ENCODE measurements around the gene CCS. TPM values are rescaled to one million over a fixed set of nuclear protein-coding genes. Genes with fewer than 3 reads are reported as not detected.
A peak's percentile ranks its signal among the peaks of the same experiment; 100 is the strongest.
"Not testable (repeated sequence)": the region's sequence is repeated elsewhere in the genome, so short reads cannot be mapped to it uniquely, and the experiment has no call there.

CCS gene
- 10 to 100 TPM; 29.0 to 31.0 TPM for total RNA-seq

- H3K9me3 Mint-ChIP-seq = no peaks in the 10 kb centered on the region
- H3K4me3 Mint-ChIP-seq = peak within 1 kb of the TSS; percentile 100
- H3K27me3 Mint-ChIP-seq = no peaks in the 10 kb centered on the region
- peak within 1 kb of the TSS; percentile 91 to 99 for H3K27ac Mint-ChIP-seq
- H3K4me1 Mint-ChIP-seq (ENCODE audit: low read depth in 2 of 2) = peaks cover 10 to 29% of the 10 kb centered on the region in 2 donors
- H3K36me3 Mint-ChIP-seq = no peaks in the 10 kb centered on the region
- DNase-seq (ENCODE audit: low spot score) (peak; percentile 98), ATAC-seq (peak; percentile 97 to 98)
Observed at GRCh38 chr11:66592457-66593302, at the start of gene CCS, which contains the start of gene CCDC87. TSS of gene CCS (plus strand) at chr11:66593185. CDS start at chr11:66593262, 77 bp downstream. TSS of gene CCDC87 (minus strand) at chr11:66593063. CDS start at chr11:66593015, 48 bp downstream.

- DNase-seq (ENCODE audit: low spot score) = peak; percentile 86
- H3K36me3 Mint-ChIP-seq = peaks cover 14% of the 10 kb centered on the region
- peak overlapping the region; percentile 81 for H3K4me3 Mint-ChIP-seq
Observed at GRCh38 chr11:66543263-66544107, 49.5 kb upstream of the CCS start.

GRCh38 chr11:66544952-66545351 is 48.0 kb upstream of the CCS start:
- Mint-ChIP-seq H3K27ac (peak overlapping the region; percentile 74 to 89), H3K36me3 (peaks cover 14% of the 10 kb centered on the region), H3K4me1 (ENCODE audit: low read depth in 2 of 2) (peaks cover 35 to 40% of the 10 kb centered on the region in 2 donors), H3K4me3 (peak overlapping the region; percentile 96)
- not testable (repeated sequence) for H3K9me3 Mint-ChIP-seq; H3K27me3 Mint-ChIP-seq; ATAC-seq; DNase-seq (ENCODE audit: low spot score)

More at GRCh38 chr11:66543263-66544107, 49.5 kb upstream of the CCS start:
- Mint-ChIP-seq H3K9me3 (no peaks in the 10 kb centered on the region), H3K27ac (peak overlapping the region; percentile 74 to 89), H3K4me1 (ENCODE audit: low read depth in 2 of 2) (peaks cover 35 to 40% of the 10 kb centered on the region in 2 donors), H3K27me3 (no peaks in the 10 kb centered on the region)
- ATAC-seq = peak; percentile 65 to 71

GRCh38 chr11:66545701-66546367 is 47.2 kb upstream of the CCS start, which contains the start of gene ZDHHC24:
TSS of gene ZDHHC24 (minus strand) at chr11:66546048. CDS start at chr11:66546003, 45 bp downstream.
- Mint-ChIP-seq H3K27me3 (peaks cover 0 to 3% of the 10 kb centered on the region in 2 donors), H3K27ac (peak within 1 kb of the TSS; percentile 74 to 89), H3K9me3 (no peaks in the 10 kb centered on the region), H3K4me1 (ENCODE audit: low read depth in 2 of 2) (peaks cover 35 to 37% of the 10 kb centered on the region in 2 donors), H3K4me3 (peak within 1 kb of the TSS; percentile 96), H3K36me3 (peaks cover 14% of the 10 kb centered on the region)
- DNase-seq (ENCODE audit: low spot score) (peak; percentile 97), ATAC-seq (peak; percentile 94 to 96)

GRCh38 chr11:66546368-66546965 is 46.5 kb upstream of the CCS start, which contains the start of gene ACTN3:
TSS of gene ACTN3 (plus strand) at chr11:66546903. CDS start at chr11:66546938, 35 bp downstream.
- H3K27ac Mint-ChIP-seq = peak within 1 kb of the TSS; percentile 74 to 89
- H3K4me1 Mint-ChIP-seq (ENCODE audit: low read depth in 2 of 2) = peaks cover 33 to 35% of the 10 kb centered on the region in 2 donors
- ATAC-seq = no peak

GRCh38 chr11:66546966-66547661 is 45.9 kb upstream of the CCS start:
- H3K4me1 Mint-ChIP-seq (ENCODE audit: low read depth in 2 of 2) = peaks cover 27 to 28% of the 10 kb centered on the region in 2 donors
- H3K27ac Mint-ChIP-seq = peak overlapping the region in 1 of 2 donors; percentile 84
- ATAC-seq (no peak), DNase-seq (ENCODE audit: low spot score) (no peak)
- H3K27me3 Mint-ChIP-seq = peaks cover 0 to 3% of the 10 kb centered on the region in 2 donors
- no peaks in the 10 kb centered on the region for H3K9me3 Mint-ChIP-seq
- H3K36me3 Mint-ChIP-seq = peaks cover 3% of the 10 kb centered on the region
- H3K4me3 Mint-ChIP-seq = peak overlapping the region; percentile 96

More at GRCh38 chr11:66546368-66546965, 46.5 kb upstream of the CCS start, which contains the start of gene ACTN3:
- no peak for DNase-seq (ENCODE audit: low spot score)
- Mint-ChIP-seq H3K4me3 (peak within 1 kb of the TSS; percentile 96), H3K27me3 (peaks cover 0 to 3% of the 10 kb centered on the region in 2 donors), H3K36me3 (peaks cover 10% of the 10 kb centered on the region), H3K9me3 (no peaks in the 10 kb centered on the region)

GRCh38 chr11:66547662-66548009 is 45.3 kb upstream of the CCS start:
- peaks cover 21 to 23% of the 10 kb centered on the region in 2 donors for H3K4me1 Mint-ChIP-seq (ENCODE audit: low read depth in 2 of 2)
- DNase-seq (ENCODE audit: low spot score) (no peak), ATAC-seq (no peak)
- H3K27ac Mint-ChIP-seq = no peak overlapping the region
- no peaks in the 10 kb centered on the region for H3K9me3 Mint-ChIP-seq
- peak overlapping the region; percentile 15 for H3K4me3 Mint-ChIP-seq
- H3K36me3 Mint-ChIP-seq = no peaks in the 10 kb centered on the region
- H3K27me3 Mint-ChIP-seq = peaks cover 0 to 3% of the 10 kb centered on the region in 2 donors

GRCh38 chr11:66548041-66548440 is 44.9 kb upstream of the CCS start:
- Mint-ChIP-seq H3K27me3 (peaks cover 0 to 3% of the 10 kb centered on the region in 2 donors), H3K9me3 (no peaks in the 10 kb centered on the region), H3K4me3 (peak overlapping the region; percentile 15), H3K36me3 (no peaks in the 10 kb centered on the region), H3K27ac (no peak overlapping the region), H3K4me1 (ENCODE audit: low read depth in 2 of 2) (peaks cover 17 to 19% of the 10 kb centered on the region in 2 donors)
- ATAC-seq (no peak), DNase-seq (ENCODE audit: low spot score) (no peak)

- DNase-seq (ENCODE audit: low spot score) (no peak), ATAC-seq (no peak)
- Mint-ChIP-seq H3K27ac (peak overlapping the region in 1 of 2 donors; percentile 9), H3K27me3 (peaks cover 0 to 3% of the 10 kb centered on the region in 2 donors), H3K36me3 (no peaks in the 10 kb centered on the region), H3K4me1 (ENCODE audit: low read depth in 2 of 2) (peaks cover 9 to 12% of the 10 kb centered on the region in 2 donors), H3K9me3 (no peaks in the 10 kb centered on the region), H3K4me3 (peak overlapping the region; percentile 4)
Observed at GRCh38 chr11:66548774-66549630, 44.0 kb upstream of the CCS start.

- Mint-ChIP-seq H3K4me1 (ENCODE audit: low read depth in 2 of 2) (peaks cover 4 to 6% of the 10 kb centered on the region in 2 donors), H3K9me3 (no peaks in the 10 kb centered on the region), H3K4me3 (no peak overlapping the region), H3K27me3 (peaks cover 0 to 3% of the 10 kb centered on the region in 2 donors), H3K36me3 (no peaks in the 10 kb centered on the region), H3K27ac (no peak overlapping the region)
- ATAC-seq (no peak), DNase-seq (ENCODE audit: low spot score) (no peak)
Observed at GRCh38 chr11:66549696-66550095, 43.3 kb upstream of the CCS start.

GRCh38 chr11:66550887-66551286 is 42.1 kb upstream of the CCS start:
- peaks cover 0 to 6% of the 10 kb centered on the region in 2 donors for H3K27me3 Mint-ChIP-seq
- no peaks in the 10 kb centered on the region for H3K4me1 Mint-ChIP-seq (ENCODE audit: low read depth in 2 of 2)
- H3K36me3 Mint-ChIP-seq = no peaks in the 10 kb centered on the region
- no peak overlapping the region for H3K4me3 Mint-ChIP-seq
- no peaks in the 10 kb centered on the region for H3K9me3 Mint-ChIP-seq
- ATAC-seq (no peak), DNase-seq (ENCODE audit: low spot score) (no peak)
- H3K27ac Mint-ChIP-seq = no peak overlapping the region

Measured in natural killer cell treated with Interleukin-12 subunit alpha and Interleukin-12 subunit beta and Interleukin-15 and Interleukin-18, amount 100 ng/mL, for 72 hours (primary cell).